Measurements from ENCODE around the gene CHRM1.

Gene CHRM1

GRCh38 chr11:62908468-62909072, 12.6 kb downstream of the CHRM1 start:
- TF ChIP-seq NFIC (IDR thresholded peaks at IDR 0.05) (peak; percentile 51), EGR1 (IDR thresholded peaks at IDR 0.05) (no peak), MAX (IDR thresholded peaks at IDR 0.05) (peak; percentile 17; the same call in 1 of the 2 replicates), RAD21 (IDR thresholded peaks at IDR 0.05; ENCODE audit: low read depth) (no peak), USF1 (IDR thresholded peaks at IDR 0.05) (no peak), TEAD4 (IDR thresholded peaks at IDR 0.05) (no peak), EP300 (IDR thresholded peaks at IDR 0.05; ENCODE audit: borderline replicate concordance) (no peak), CEBPB (IDR thresholded peaks at IDR 0.05) (no peak), TCF12 (IDR thresholded peaks at IDR 0.05; ENCODE audit: low read depth) (no peak)

- TF ChIP-seq RAD21 (IDR thresholded peaks at IDR 0.05; ENCODE audit: low read depth), result peak; percentile 100
- no peak for TF ChIP-seq REST (IDR thresholded peaks at IDR 0.05; ENCODE audit: low read depth)
These were observed 15.1 kb downstream of the CHRM1 start for GRCh38 chr11:62905927-62906531.

- TF ChIP-seq TEAD4 (IDR thresholded peaks at IDR 0.05), result no peak
- TF ChIP-seq REST (IDR thresholded peaks at IDR 0.05; ENCODE audit: low read depth), result no peak
- no peak for TF ChIP-seq FOXM1 (IDR thresholded peaks at IDR 0.05; ENCODE audit: borderline replicate concordance, low read depth)
- no peak for TF ChIP-seq CEBPB (IDR thresholded peaks at IDR 0.05)
- no peak for TF ChIP-seq YY1 (IDR thresholded peaks at IDR 0.05; ENCODE audit: low read depth)
- TF ChIP-seq USF1 (IDR thresholded peaks at IDR 0.05), result no peak
- TF ChIP-seq TCF12 (IDR thresholded peaks at IDR 0.05; ENCODE audit: low read depth), result no peak
- no peak for TF ChIP-seq EP300 (IDR thresholded peaks at IDR 0.05; ENCODE audit: borderline replicate concordance)
- no peak for TF ChIP-seq TAF1 (IDR thresholded peaks at IDR 0.05; ENCODE audit: low read depth)
- no peak for TF ChIP-seq CREB1 (IDR thresholded peaks at IDR 0.05; ENCODE audit: low read depth)
These were observed 15.9 kb downstream of the CHRM1 start for GRCh38 chr11:62905296-62905695.

GRCh38 chr11:62902932-62903331, 18.2 kb downstream of the CHRM1 start:
- TF ChIP-seq REST (IDR thresholded peaks at IDR 0.05; ENCODE audit: low read depth) (no peak), YY1 (IDR thresholded peaks at IDR 0.05; ENCODE audit: low read depth) (no peak), NFIC (IDR thresholded peaks at IDR 0.05) (no peak), EP300 (IDR thresholded peaks at IDR 0.05; ENCODE audit: borderline replicate concordance) (no peak), USF1 (IDR thresholded peaks at IDR 0.05) (no peak), EGR1 (IDR thresholded peaks at IDR 0.05) (no peak), TAF1 (IDR thresholded peaks at IDR 0.05; ENCODE audit: low read depth) (no peak), CREB1 (IDR thresholded peaks at IDR 0.05; ENCODE audit: low read depth) (no peak), ZBTB7A (IDR thresholded peaks at IDR 0.05; ENCODE audit: low read depth) (no peak), RAD21 (IDR thresholded peaks at IDR 0.05; ENCODE audit: low read depth) (no peak), TCF12 (IDR thresholded peaks at IDR 0.05; ENCODE audit: low read depth) (no peak), CEBPB (IDR thresholded peaks at IDR 0.05) (no peak), FOXM1 (IDR thresholded peaks at IDR 0.05; ENCODE audit: borderline replicate concordance, low read depth) (no peak), TEAD4 (IDR thresholded peaks at IDR 0.05) (no peak), MAX (IDR thresholded peaks at IDR 0.05) (no peak)
